Hematopoietic multipotent progenitor cell treated with erythropoietin and hydrocortisone succinate and interleukin-3 and kit ligand, for 4 days (in vitro differentiated cells): ENCODE measurements around the gene UNC45B.
A peak's percentile ranks its signal among the peaks of the same experiment; 100 is the strongest.
"Not testable (repeated sequence)": the region's sequence is repeated elsewhere in the genome, so short reads cannot be mapped to it uniquely, and the experiment has no call there.

Experiments used
- DNase-seq: peaks from one replicate; pipeline ENCODE4 v3.0.0-alpha.2; 2015

UNC45B gene

GRCh38 chr17:35174835-35175334 is 27.3 kb downstream of the UNC45B start:
- no peak for DNase-seq

- DNase-seq: no peak
Observed at GRCh38 chr17:35175638-35176415, 28.2 kb downstream of the UNC45B start.

GRCh38 chr17:35176897-35177296 is 29.3 kb downstream of the UNC45B start:
- no peak for DNase-seq

GRCh38 chr17:35179379-35179778 is 31.8 kb downstream of the UNC45B start:
- DNase-seq: not testable (repeated sequence)

- DNase-seq: no peak
Observed at GRCh38 chr17:35183332-35183731, 35.7 kb downstream of the UNC45B start.

GRCh38 chr17:35184274-35184673 is 36.7 kb downstream of the UNC45B start:
- no peak for DNase-seq

- DNase-seq: peak; percentile 40
Observed at GRCh38 chr17:35185849-35186248, 38.2 kb downstream of the UNC45B start.

GRCh38 chr17:35187481-35187880 is 39.9 kb downstream of the UNC45B start:
- DNase-seq: no peak

GRCh38 chr17:35188111-35188510 is 40.5 kb downstream of the UNC45B start:
- DNase-seq: no peak

GRCh38 chr17:35189291-35189690 is 41.7 kb downstream of the UNC45B start:
- DNase-seq: peak; percentile 75

GRCh38 chr17:35191001-35191695 is 43.5 kb downstream of the UNC45B start:
- no peak for DNase-seq

- DNase-seq: no peak
Observed at GRCh38 chr17:35192708-35193107, 45.1 kb downstream of the UNC45B start.

- not testable (repeated sequence) for DNase-seq
Observed at GRCh38 chr17:35194001-35194400, 46.4 kb downstream of the UNC45B start, which contains the start of gene SLC35G3. Gene SLC35G3, minus strand, starts transcription at chr17:35194393. Its CDS starts 86 bp downstream, at chr17:35194307.

- DNase-seq: not testable (repeated sequence)
Observed at GRCh38 chr17:35195062-35195461, 47.4 kb downstream of the UNC45B start.

GRCh38 chr17:35202582-35202981 is 55.0 kb downstream of the UNC45B start:
- not testable (repeated sequence) for DNase-seq

GRCh38 chr17:35210741-35211140 is 63.1 kb downstream of the UNC45B start:
- DNase-seq: no peak

- no peak for DNase-seq
Observed at GRCh38 chr17:35212668-35213067, 65.1 kb downstream of the UNC45B start.

- no peak for DNase-seq
Observed at GRCh38 chr17:35213412-35213940, 65.9 kb downstream of the UNC45B start.

GRCh38 chr17:35214192-35214591 is 66.6 kb downstream of the UNC45B start:
- DNase-seq: peak; percentile 79

GRCh38 chr17:35214631-35215273 is 67.1 kb downstream of the UNC45B start:
- DNase-seq: peak; percentile 35

GRCh38 chr17:35217107-35217506 is 69.5 kb downstream of the UNC45B start:
- DNase-seq: no peak

GRCh38 chr17:35218915-35219314 is 71.3 kb downstream of the UNC45B start:
- DNase-seq: no peak

- DNase-seq: no peak
Observed at GRCh38 chr17:35222452-35222851, 74.8 kb downstream of the UNC45B start.
